ENCODE measurements around the gene L3MBTL4.
"Not testable (repeated sequence)": the region's sequence is repeated elsewhere in the genome, so short reads cannot be mapped to it uniquely, and the experiment has no call there.

GRCh38 chr18:6135029-6135428 is 279.7 kb downstream of the L3MBTL4 start:
- TF ChIP-seq CTCF, POLR2A (IDR thresholded peaks at IDR 0.05): not testable (repeated sequence)

Data from body of pancreas (tissue), 4 donors.